ENCODE measurements around the gene ANKFN1. TPM values are rescaled to one million over a fixed set of nuclear protein-coding genes. Genes with fewer than 3 reads are reported as not detected.
A peak's percentile ranks its signal among the peaks of the same experiment; 100 is the strongest.

ANKFN1 gene
- total RNA-seq, 4 donors from 2014 or later = 0.67 to 0.94 TPM; not detected in 2

DNA sequence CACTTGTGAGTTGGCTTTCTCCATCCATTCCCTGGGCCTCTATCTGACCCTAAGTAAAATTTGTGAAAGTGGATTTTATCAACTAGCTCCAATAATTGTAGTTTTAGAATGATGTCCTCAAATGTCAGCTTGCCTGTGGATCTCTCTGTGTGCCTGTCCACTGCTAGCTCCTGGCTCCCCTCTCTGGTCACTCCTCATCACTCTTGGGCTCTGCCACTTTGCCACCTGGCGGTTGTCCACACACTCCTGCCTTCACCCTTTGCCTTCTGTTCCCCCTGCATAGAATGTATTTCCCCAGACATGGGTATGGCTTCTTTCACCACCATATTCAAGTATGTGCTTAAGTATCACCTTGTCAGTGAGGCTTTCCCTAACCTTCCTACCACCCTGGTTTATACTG, 19.8 kb downstream of the ANKFN1 start:
- peak in 1 of 2 donors; percentile 11 for DNase-seq
- intact Hi-C loops (cut with DNase I) = no loop called here
- Histone ChIP-seq H3K27ac (no peak overlapping the region), H3K9me3 (no peaks in the 10 kb centered on the region), H3K4me3 (replicated peaks in 1 of 3) (no peak overlapping the region), H3K4me1 (peaks cover 9 to 11% of the 10 kb centered on the region in 2 donors), H3K27me3 (no peaks in the 10 kb centered on the region), H3K36me3 (no peaks in the 10 kb centered on the region)
- WGBS, 2 donors = 85 to 94% methylated on average over 1 of the region's 1 CpG
- TF ChIP-seq POLR2A (IDR thresholded peaks at IDR 0.05) = no peak
- TF ChIP-seq, protein P1, sequence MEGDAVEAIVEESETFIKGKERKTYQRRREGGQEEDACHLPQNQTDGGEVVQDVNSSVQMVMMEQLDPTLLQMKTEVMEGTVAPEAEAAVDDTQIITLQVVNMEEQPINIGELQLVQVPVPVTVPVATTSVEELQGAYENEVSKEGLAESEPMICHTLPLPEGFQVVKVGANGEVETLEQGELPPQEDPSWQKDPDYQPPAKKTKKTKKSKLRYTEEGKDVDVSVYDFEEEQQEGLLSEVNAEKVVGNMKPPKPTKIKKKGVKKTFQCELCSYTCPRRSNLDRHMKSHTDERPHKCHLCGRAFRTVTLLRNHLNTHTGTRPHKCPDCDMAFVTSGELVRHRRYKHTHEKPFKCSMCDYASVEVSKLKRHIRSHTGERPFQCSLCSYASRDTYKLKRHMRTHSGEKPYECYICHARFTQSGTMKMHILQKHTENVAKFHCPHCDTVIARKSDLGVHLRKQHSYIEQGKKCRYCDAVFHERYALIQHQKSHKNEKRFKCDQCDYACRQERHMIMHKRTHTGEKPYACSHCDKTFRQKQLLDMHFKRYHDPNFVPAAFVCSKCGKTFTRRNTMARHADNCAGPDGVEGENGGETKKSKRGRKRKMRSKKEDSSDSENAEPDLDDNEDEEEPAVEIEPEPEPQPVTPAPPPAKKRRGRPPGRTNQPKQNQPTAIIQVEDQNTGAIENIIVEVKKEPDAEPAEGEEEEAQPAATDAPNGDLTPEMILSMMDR (IDR thresholded peaks at IDR 0.05) = no peak

DNA sequence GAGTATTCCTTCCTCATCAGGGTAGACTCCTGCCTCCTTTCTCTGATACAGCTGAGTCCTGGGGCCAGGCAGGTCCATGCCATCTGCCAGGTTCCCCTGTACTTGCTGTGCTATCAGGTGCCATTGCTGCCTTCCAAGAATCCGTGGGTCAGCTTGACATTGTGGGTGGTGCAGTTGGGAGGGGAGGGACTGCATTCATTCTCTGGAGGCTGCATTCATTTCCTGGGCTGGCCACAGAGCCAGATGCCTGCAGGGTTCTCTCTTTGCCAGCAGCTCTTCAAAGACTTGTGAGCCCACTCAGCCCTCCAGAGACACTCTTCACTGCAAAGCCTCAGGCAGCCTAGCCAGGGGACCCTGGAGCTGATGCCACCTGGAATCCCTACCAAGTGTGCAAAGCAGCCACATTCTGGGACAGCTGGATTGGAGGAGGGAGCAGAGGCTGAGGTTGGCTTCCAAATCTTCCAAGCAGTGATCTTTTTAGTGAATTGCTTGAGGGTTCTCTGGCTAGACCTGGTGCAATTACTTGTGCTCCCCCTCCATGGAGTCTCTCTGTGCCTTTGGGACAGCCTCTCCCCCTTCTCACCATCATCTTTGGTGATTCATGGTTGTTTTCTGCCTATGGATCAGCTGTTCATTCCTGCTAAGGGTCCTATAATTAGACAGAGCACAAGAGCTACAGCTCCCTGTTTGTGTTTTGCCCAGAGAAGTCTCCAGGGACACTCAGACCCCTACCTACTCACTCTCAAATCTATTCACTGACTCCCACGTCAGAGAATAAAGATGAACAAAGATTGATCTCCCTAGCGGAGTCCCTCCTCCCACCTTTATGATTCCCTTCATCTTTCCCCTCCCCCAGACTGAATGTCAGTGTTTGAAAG, 20.9 kb downstream of the ANKFN1 start:
- WGBS, 2 donors = 55 to 61% methylated on average over 3 of the region's 3 CpGs
- intact Hi-C loops (cut with DNase I) = no loop called here

DNA sequence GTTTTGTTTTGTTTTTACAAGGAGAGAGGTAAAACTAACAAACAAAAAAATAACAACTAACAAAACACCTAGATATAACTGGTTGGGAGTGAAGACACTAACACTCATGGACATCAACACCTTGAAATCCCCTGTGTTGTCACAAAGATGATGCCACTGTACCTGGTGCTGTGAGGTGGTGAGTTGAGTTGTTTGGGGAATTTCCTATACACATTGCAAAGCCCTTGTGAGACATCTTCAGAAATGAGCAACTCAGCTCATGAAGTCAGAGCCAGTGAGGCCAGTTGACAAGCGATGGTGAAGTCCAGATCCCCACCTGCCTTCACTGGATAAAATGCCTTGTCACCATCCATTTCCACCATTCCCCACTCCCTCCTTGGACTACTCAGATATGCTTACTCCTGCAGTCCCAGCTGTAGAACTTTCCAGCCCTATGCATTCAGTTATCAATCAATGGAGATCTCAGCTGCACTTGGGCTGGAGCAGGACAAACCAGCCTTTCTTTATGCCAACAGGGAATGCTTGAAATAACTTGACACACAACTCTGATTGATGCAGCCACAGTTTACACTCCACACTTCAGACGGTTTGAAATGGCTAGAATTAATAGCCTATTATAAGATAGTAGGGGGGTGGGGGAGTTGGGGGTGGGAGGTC, 22.2 kb downstream of the ANKFN1 start:
- DNase-seq = no peak
- WGBS, 2 donors = 47 to 60% methylated on average over 2 of the region's 2 CpGs
- TF ChIP-seq, protein P1 (IDR thresholded peaks at IDR 0.05) = no peak
- TF ChIP-seq POLR2A (IDR thresholded peaks at IDR 0.05) = no peak

More for the DNA sequence above, 20.9 kb downstream of the ANKFN1 start:
- no peaks in the 10 kb centered on the region for H3K27me3 ChIP-seq
- peaks cover 9 to 11% of the 10 kb centered on the region in 2 donors for H3K4me1 ChIP-seq
- H3K36me3 ChIP-seq = no peaks in the 10 kb centered on the region
- TF ChIP-seq POLR2A (IDR thresholded peaks at IDR 0.05) = no peak
- TF ChIP-seq, protein P1 (IDR thresholded peaks at IDR 0.05) = no peak
- H3K27ac ChIP-seq = no peak overlapping the region
- no peak overlapping the region for H3K4me3 ChIP-seq (replicated peaks in 1 of 3)
- DNase-seq = no peak
- H3K9me3 ChIP-seq = no peaks in the 10 kb centered on the region

DNA sequence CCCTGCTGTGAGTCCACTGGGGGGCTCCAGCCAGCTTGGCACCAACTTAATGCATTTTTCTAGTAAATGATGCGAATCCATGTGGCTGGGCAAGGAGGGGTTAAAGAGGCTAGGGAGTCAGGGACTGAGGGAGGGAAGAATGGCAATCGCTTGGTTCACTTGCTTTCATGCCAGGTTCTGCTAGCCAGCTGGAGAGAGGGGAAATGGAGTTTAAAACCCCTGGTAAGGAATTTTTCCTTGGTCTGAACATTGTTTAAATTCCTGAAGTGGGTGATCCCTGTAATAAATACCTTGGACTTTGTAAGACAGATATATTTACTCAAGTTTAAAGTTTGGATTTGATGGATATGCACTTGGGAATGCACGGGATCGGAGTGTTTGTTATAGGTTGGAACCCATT, 22.8 kb downstream of the ANKFN1 start:
- H3K4me1 ChIP-seq = peaks cover 9 to 11% of the 10 kb centered on the region in 2 donors
- no peak overlapping the region for H3K4me3 ChIP-seq (replicated peaks in 1 of 3)
- intact Hi-C loops (cut with DNase I) = no loop called here
- DNase-seq = no peak
- no peak overlapping the region for H3K27ac ChIP-seq
- H3K27me3 ChIP-seq = no peaks in the 10 kb centered on the region
- H3K9me3 ChIP-seq = no peaks in the 10 kb centered on the region
- WGBS, 2 donors = 66 to 68% methylated on average over 4 of the region's 4 CpGs
- TF ChIP-seq, protein P1 (IDR thresholded peaks at IDR 0.05) = no peak
- no peak for TF ChIP-seq POLR2A (IDR thresholded peaks at IDR 0.05)
- no peaks in the 10 kb centered on the region for H3K36me3 ChIP-seq

More for the DNA sequence above, 22.2 kb downstream of the ANKFN1 start:
- no peaks in the 10 kb centered on the region for H3K27me3 ChIP-seq
- H3K4me3 ChIP-seq (replicated peaks in 1 of 3) = no peak overlapping the region
- peaks cover 9 to 11% of the 10 kb centered on the region in 2 donors for H3K4me1 ChIP-seq
- H3K36me3 ChIP-seq = no peaks in the 10 kb centered on the region
- intact Hi-C loops (cut with DNase I) = no loop called here
- no peak overlapping the region for H3K27ac ChIP-seq
- H3K9me3 ChIP-seq = no peaks in the 10 kb centered on the region

DNA sequence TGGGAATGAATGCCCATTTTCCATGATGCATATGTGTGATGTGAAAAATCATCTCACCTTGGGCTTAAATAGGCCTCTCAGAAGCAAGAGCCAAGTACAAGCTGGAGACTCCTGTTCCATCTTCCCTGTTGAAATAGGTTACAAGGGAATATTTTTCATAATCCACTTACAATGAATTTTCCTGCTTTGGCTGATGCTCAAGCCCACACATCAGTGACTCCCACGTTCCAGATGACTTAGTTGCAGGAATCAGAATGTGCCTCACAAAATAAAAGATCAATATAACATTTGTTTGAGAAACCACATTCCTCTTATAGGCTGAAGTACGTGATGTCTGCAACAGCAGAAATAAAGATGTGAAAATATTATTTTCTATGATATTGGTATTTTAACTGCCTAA, 24.1 kb downstream of the ANKFN1 start:
- Histone ChIP-seq H3K27me3 (no peaks in the 10 kb centered on the region), H3K4me3 (replicated peaks in 1 of 3) (no peak overlapping the region), H3K9me3 (no peaks in the 10 kb centered on the region), H3K4me1 (peaks cover 7 to 9% of the 10 kb centered on the region in 2 donors), H3K36me3 (no peaks in the 10 kb centered on the region), H3K27ac (no peak overlapping the region)
- 80 to 83% methylated on average over 2 of the region's 2 CpGs for WGBS, 2 donors
- intact Hi-C loops (cut with DNase I) = no loop called here
- TF ChIP-seq, protein P1 (IDR thresholded peaks at IDR 0.05) = no peak
- no peak for TF ChIP-seq POLR2A (IDR thresholded peaks at IDR 0.05)
- DNase-seq = no peak
